ENCODE data around the gene ALG8.

GRCh38 chr11:78180751-78181150, 41.3 kb upstream of the ALG8 start:
- no peak for TF ChIP-seq CTCF (conservative IDR thresholded peaks at IDR 0.05)
- TF ChIP-seq EZH2 (IDR thresholded peaks at IDR 0.05; ENCODE audit: low read depth), result no peak
